Measurements from ENCODE around the gene RAC3.

Gene RAC3

GRCh38 chr17:81999587-81999975 lies 31.9 kb upstream of the RAC3 start:
- no peak for DNase-seq

- no peak for DNase-seq
These were observed 31.3 kb upstream of the RAC3 start for GRCh38 chr17:81999976-82000802.

GRCh38 chr17:82000803-82001570 lies 30.5 kb upstream of the RAC3 start:
- no peak for DNase-seq

GRCh38 chr17:82001571-82002056 lies 29.9 kb upstream of the RAC3 start:
- DNase-seq: no peak

- no peak for DNase-seq
These were observed 27.8 kb upstream of the RAC3 start for GRCh38 chr17:82003411-82004381.

GRCh38 chr17:82004517-82005455 lies 26.7 kb upstream of the RAC3 start:
- DNase-seq: no peak

GRCh38 chr17:82005701-82006348 lies 25.7 kb upstream of the RAC3 start:
- no peak for DNase-seq

GRCh38 chr17:82006468-82007227 lies 24.8 kb upstream of the RAC3 start:
- DNase-seq: no peak

- DNase-seq: no peak
These were observed 24.3 kb upstream of the RAC3 start for GRCh38 chr17:82007228-82007494.

- DNase-seq: no peak
These were observed 23.8 kb upstream of the RAC3 start for GRCh38 chr17:82007495-82008257.

GRCh38 chr17:82008258-82008940 lies 23.1 kb upstream of the RAC3 start:
- DNase-seq: no peak

GRCh38 chr17:82008941-82009405 lies 22.5 kb upstream of the RAC3 start:
- no peak for DNase-seq

- no peak for DNase-seq
These were observed 22.1 kb upstream of the RAC3 start for GRCh38 chr17:82009413-82009812.

- DNase-seq: no peak
These were observed 20.6 kb upstream of the RAC3 start for GRCh38 chr17:82010575-82011525.

- DNase-seq: no peak
These were observed 19.8 kb upstream of the RAC3 start for GRCh38 chr17:82011617-82012187.

GRCh38 chr17:82012261-82012639 lies 19.2 kb upstream of the RAC3 start:
- no peak for DNase-seq

- no peak for DNase-seq
These were observed 18.7 kb upstream of the RAC3 start for GRCh38 chr17:82012640-82013295.
